ENCODE data around the gene ANXA2R.
A peak's percentile ranks its signal among the peaks of the same experiment; 100 is the strongest.
"Not testable (repeated sequence)": the region's sequence is repeated elsewhere in the genome, so short reads cannot be mapped to it uniquely, and the experiment has no call there.

Gene ANXA2R

DNA sequence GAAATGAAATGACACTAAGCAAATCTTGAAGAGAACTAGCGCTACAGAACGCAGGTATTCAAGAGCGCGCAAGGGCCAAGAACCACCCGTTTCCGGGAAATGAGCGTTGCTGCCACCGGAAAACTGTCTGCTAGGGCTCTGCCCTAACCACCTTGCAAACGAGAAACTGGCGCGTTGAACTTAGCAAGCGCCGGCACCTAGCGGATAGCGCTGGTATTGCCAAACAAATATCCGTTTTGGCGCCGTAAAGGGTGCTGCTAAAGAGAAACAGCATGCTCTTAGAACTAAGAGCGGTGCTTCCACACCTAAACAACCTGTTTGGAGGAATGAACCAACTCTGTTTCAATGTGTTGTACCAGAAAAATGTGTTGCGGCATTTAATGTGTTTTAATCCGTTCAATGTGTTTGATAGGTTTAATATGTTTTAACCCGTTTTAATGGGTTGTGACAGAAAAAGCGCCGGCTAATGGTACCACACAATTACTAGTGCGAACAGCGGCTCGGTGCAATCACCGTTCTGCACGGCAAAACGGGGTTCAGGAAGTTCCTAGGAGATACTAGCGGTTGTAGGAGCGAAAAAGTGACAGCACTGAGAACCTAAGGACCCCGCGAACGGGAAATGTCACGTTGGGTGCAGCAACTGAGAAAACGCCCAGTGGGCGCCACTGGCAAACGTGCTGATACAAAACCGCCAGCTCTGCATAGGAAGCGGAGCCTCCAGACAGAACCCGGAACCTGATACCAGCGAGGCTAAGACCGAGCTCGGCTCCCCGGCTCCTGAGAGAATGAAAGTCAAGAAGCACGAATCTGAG lies at the start of gene ANXA2R:
ANXA2R (minus strand) TSS at position 33 of the 812 bp plus-strand sequence. CDS start 273 bp downstream, outside the sequence.
- peak; percentile 88 for TF ChIP-seq CTCF (conservative IDR thresholded peaks at IDR 0.05; ENCODE audit: low read depth)
- ChIA-PET POLR2A (ENCODE audit: low non-redundant PET) (interaction anchor here (0.7 kb wide), 1 partner anchor 9 kb away, joined by 7 read pairs; no protein-coding TSS in a partner anchor), CTCF (interaction anchor here (0.6 to 1.8 kb wide), 6 partner anchors 25 to 371 kb away, joined by 3 to 8 read pairs (median 4); no protein-coding TSS in a partner anchor)
- DNase-seq (ENCODE audit: low spot score) = peak; percentile 54
- H3K27ac ChIP-seq = peak within 1 kb of the TSS; percentile 97

DNA sequence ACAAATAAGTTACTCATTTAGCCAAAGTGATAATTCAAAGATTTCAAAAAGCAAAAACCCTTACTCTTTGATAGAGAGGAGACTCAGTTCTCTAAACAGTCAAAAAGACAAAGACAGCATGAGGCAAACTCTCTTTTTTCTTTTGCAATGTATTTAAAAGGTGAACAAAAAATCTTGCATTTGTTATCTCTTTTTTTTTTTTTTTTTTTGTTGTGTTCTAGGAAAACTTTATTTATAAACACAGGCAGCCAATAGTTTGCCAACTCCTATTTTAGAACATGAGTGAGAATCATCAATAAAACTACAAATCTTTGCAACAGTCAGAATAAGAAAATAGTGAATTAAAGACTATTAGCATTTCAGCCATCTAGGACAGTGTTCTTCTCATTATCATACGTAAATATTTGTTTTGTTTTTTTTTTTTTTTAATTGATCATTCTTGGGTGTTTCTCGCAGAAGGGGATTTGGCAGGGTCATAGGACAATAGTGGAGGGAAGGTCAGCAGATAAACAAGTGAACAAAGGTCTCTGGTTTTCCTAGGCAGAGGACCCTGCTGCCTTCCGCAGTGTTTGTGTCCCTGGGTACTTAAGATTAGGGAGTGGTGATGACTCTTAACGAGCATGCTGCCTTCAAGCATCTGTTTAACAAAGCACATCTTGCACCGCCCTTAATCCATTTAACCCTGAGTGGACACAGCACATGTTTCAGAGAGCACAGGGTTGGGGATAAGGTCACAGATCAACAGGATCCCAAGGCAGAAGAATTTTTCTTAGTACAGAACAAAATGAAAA lies 46.2 kb upstream of the ANXA2R start:
- POLR2A ChIA-PET (ENCODE audit: low non-redundant PET); H3K27ac ChIP-seq; DNase-seq (ENCODE audit: low spot score): not testable (repeated sequence)
- CTCF ChIA-PET = interaction anchor here (0.5 kb wide), 1 partner anchor 80 kb away, joined by 3 read pairs; no protein-coding TSS in a partner anchor

GRCh38 chr5:43085453-43085852 lies 45.3 kb upstream of the ANXA2R start:
- TF ChIP-seq CTCF (conservative IDR thresholded peaks at IDR 0.05; ENCODE audit: low read depth) = no peak
- DNase-seq (ENCODE audit: low spot score) = no peak
- no peak overlapping the region for H3K27ac ChIP-seq
- ChIA-PET POLR2A (ENCODE audit: low non-redundant PET) (no interaction called here), CTCF (interaction anchor here (0.5 to 0.6 kb wide), 2 partner anchors 37 to 81 kb away, joined by 3 to 4 read pairs; no protein-coding TSS in a partner anchor)

DNA sequence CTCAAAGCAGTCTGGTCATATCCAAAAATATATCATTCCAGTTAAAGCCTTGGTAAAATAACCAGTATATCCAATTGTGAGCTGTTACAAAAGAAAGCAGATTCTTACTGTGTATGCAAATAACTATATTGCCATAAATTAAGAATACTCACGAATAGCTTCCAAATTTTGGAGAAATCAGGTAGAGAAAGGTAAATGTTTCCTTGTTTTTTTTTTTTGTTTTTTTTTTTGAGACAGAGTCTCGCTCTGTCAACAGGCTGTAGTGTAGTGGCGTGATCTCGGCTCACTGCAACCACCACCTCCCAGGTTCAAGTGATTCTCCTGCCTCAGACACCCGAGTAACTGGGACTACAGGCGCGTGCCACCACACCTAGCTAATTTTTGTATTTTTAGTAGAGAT lies 44.3 kb upstream of the ANXA2R start:
- H3K27ac ChIP-seq; DNase-seq (ENCODE audit: low spot score); CTCF ChIA-PET; POLR2A ChIA-PET (ENCODE audit: low non-redundant PET): not testable (repeated sequence)

GRCh38 chr5:43081345-43081744 lies 41.2 kb upstream of the ANXA2R start:
- CTCF ChIA-PET = interaction anchor here (0.7 kb wide), 1 partner anchor 285 kb away, joined by 4 read pairs; no protein-coding TSS in a partner anchor
- H3K27ac ChIP-seq; DNase-seq (ENCODE audit: low spot score); POLR2A ChIA-PET (ENCODE audit: low non-redundant PET): not testable (repeated sequence)

DNA sequence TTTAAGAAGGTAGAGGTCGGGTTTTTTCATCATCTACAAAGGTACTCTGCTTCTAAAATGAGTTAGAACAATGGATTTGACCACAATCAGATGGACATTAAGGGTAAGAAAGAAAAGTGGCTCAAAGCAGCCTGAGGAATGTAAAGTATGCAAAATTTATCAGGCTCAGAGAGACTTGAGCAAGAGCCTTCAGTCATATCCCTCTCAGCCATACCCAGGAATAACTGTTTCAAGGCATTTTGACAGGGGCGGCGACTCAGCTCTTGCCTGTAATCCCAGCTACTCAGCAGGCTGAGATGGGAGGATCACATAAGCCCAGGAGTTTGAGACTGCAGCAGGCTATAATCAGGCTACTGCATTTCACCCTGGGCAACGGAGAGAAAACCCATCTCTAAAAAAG lies 38.8 kb upstream of the ANXA2R start:
- POLR2A ChIA-PET (ENCODE audit: low non-redundant PET) = no interaction called here
- CTCF ChIA-PET = no interaction called here
- no peak for TF ChIP-seq CTCF (conservative IDR thresholded peaks at IDR 0.05; ENCODE audit: low read depth)
- H3K27ac ChIP-seq = peak overlapping the region; percentile 61
- DNase-seq (ENCODE audit: low spot score) = peak; percentile 31

GRCh38 chr5:43077446-43078191 lies 37.5 kb upstream of the ANXA2R start:
- H3K27ac ChIP-seq; POLR2A ChIA-PET (ENCODE audit: low non-redundant PET); CTCF ChIA-PET; DNase-seq (ENCODE audit: low spot score): not testable (repeated sequence)
